DMS 273 (cell line): ENCODE measurements around the gene CLDN2.
"Not testable (repeated sequence)": the region's sequence is repeated elsewhere in the genome, so short reads cannot be mapped to it uniquely, and the experiment has no call there.

Source experiments
- DNase-seq: peaks from one replicate; lab custom pipeline; 2025; ENCODE audit not compliant: unreplicated experiment; lab: John Stamatoyannopoulos, UW

The CLDN2 gene

DNA sequence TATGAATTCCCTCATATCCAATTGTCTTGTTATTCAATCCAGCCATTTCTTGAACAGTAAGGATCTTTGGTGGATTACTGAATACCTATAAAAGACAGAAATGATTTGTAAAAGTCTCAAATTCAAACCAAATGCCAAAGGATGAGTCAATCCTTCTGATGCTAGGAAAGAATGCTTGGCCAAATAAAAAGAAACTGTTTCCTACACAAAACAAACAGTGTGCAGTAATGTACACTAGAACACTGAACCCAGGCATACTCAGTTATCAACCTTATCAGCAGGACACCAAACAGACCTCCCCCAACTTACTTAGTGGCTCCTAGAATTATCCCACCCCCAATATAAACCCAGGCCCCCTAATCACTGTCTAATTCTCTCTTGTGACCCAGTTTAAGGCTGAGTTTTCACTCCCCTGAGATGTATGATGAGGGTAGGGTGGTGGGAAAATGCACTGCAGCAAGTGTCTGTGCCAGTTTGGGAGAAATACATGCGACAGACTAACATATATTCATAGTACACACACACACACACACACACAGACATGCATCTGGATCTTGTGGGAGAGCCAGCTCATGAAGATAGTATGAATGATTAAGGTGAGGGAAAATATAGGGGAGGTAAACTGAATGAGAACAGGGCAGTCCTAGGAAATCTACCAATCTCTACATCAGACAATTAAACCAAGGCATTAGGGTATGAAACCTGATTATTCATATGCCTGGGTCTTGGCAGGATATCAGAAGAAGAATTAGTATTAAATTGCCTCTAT is 35.0 kb downstream of the CLDN2 start:
- DNase-seq: no peak

- DNase-seq: no peak
Observed at GRCh38 chrX:106957856-106958255, 37.7 kb downstream of the CLDN2 start.

GRCh38 chrX:106959901-106960300 is 39.7 kb downstream of the CLDN2 start:
- peak; percentile 49 for DNase-seq

DNA sequence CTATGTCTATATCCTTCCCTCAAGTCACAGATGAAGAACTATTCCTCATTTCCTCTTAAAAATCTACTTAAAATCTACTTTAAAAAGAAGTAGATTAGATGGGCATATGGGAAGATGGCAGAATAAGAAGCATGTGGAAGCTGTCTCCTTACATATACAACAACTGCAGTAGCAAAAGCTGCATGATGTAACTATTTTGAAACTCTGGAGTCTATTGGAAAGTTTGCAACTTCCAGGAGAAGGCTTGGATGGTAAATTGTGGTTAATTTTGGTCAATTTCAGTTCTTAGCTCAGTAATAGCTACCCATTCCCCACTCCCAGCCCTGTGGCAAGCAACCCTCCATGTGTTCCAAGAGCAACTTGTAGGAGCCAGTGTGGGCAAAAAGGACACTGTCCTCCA is 42.9 kb downstream of the CLDN2 start:
- DNase-seq: no peak

- DNase-seq: no peak
Observed at GRCh38 chrX:106964290-106964689, 44.1 kb downstream of the CLDN2 start.

DNA sequence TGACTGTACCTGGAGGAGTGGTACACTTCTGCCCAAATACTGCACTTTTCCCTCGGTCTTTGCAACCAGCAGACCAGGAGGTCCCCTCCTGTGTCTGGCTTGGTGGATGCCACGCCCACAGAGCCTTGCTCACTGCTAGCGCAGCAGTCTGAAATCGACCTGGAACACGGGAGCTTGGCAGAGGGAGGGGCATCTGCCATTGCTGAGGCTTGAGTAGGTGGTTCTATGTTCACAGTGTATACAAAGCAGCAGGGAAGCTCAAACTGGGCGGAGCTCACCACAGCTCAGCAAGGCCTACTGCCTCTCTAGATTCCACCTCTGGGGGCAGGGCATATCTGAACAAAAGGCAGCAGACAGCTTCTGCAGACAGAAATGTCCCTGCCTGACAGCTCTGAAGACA is 46.3 kb downstream of the CLDN2 start:
- DNase-seq: not testable (repeated sequence)

GRCh38 chrX:106972896-106973295 is 52.7 kb downstream of the CLDN2 start:
- no peak for DNase-seq

DNA sequence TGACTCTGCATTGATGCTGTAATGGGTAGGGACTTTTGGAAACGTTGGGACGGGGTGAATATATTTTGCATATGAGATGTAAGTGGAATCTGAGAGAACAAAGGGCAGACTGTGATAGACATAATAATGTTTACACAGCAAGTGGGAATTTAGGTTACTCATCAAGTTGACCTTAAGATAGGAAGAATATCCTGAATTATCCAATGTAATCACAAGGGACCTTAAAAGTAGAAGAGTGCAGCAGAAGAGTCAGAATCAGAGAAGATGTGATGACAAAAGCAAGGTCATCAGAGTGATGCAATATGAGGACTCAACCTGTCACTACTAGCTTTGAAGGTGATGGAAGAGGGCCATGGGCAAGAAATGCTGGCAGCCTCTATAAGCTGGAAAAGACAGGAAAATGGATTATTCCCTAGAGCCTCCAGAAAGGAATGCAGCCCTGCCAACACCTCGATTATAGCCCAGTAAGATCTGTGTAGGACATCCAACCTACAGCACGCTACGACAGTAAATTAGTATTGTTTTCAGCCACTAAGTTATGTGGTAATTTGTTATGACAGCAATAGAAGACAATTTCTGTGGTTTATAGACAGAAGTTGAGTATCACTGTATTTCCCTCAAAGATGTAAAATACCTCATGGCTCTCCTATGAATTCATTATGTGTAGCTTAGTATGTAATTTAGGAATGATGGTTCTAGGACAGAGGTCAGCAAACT is 53.4 kb downstream of the CLDN2 start:
- DNase-seq: no peak

DNA sequence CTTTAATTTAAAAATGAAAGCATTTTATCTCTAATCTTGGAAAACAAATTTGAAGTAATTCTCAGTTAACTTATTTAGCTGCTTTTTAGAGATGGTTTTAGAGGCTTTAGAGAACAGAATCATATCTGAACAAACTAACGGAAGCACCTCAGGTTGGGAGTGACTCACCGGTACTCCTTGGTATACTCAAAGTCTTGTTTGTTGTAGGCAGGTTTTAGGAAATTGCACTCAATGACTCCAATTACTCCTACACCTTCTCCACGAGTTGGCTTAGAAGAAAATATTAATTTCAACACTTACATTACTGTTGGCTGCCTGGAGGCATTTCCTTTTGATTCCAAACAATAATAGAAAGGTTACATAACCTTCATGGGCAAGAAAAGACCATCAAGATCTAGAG is 56.2 kb downstream of the CLDN2 start:
- DNase-seq: no peak
